HEK293T (cell line): ENCODE measurements around the gene CAPN11.

ENCODE experiments used
- ARNT ChIP-seq: fragments of 450-650 bp; IDR thresholded peaks from 2 replicates; pipeline ENCODE4 v1.6.1; 2017; ENCODE audit warnings: mild to moderate bottlenecking
- BHLHE40 ChIP-seq: fragments of 450-650 bp; IDR thresholded peaks from 2 replicates; pipeline ENCODE4 v1.6.1; 2016; ENCODE audit warnings: mild to moderate bottlenecking, moderate library complexity, borderline replicate concordance
- CTBP1 ChIP-seq: fragments of 450-650 bp; IDR thresholded peaks from 2 replicates; pipeline ENCODE4 v1.6.1; 2016; ENCODE audit warnings: borderline replicate concordance
- ELF4 ChIP-seq: fragments of 450-650 bp; IDR thresholded peaks from 2 replicates; pipeline ENCODE4 v1.6.1; 2017; ENCODE audit warnings: antibody characterized with exemption
- FOXA1 ChIP-seq: fragments of 450-650 bp; IDR thresholded peaks from 2 replicates; pipeline ENCODE4 v1.6.1; 2016; ENCODE audit warnings: mild to moderate bottlenecking
- FOXM1 ChIP-seq: fragments of 450-650 bp; IDR thresholded peaks from 2 replicates; pipeline ENCODE4 v1.6.1; 2017; ENCODE audit warnings: mild to moderate bottlenecking, borderline replicate concordance
- NFRKB ChIP-seq: fragments of 450-650 bp; IDR thresholded peaks from 2 replicates; pipeline ENCODE4 v1.6.1; 2016; ENCODE audit warnings: mild to moderate bottlenecking, moderate library complexity
- PKNOX1 ChIP-seq: fragments of 450-650 bp; IDR thresholded peaks from 2 replicates; pipeline ENCODE4 v1.6.1; 2016
- SP1 ChIP-seq: fragments of 450-650 bp; IDR thresholded peaks from 2 replicates; pipeline ENCODE4 v1.6.1; 2017
- TARDBP ChIP-seq: fragments of 450-650 bp; IDR thresholded peaks from 2 replicates; pipeline ENCODE4 v1.6.1; 2016

DNA sequence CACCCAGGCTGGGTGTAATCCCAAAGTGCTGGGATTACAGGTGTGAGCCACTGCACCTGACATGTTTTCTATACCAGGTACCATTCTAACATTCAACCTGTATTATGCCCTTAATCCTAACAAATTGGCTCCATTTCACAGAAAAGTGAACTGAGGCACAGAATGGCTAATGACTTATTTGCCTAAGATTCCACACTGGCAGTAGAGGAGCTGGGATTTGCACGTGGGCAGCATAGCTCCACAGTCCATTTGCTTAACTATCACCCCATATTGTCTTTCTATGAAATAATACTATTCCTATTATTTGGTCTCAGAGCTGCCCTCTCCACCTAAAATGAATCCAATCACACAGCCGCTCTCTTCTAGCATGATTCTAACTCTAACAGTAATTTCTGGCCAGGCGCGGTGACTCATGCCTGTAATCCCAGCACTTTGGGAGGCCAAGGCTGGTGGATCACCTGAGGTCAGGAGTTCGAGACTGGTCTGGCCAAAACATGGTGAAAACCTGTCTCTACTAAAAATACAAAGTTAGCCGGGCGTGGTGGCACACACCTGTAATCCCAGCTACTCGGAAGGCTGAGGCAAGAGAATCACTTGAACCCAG lies 34.8 kb downstream of the CAPN11 start:
- no peak for TF ChIP-seq ELF4
- TF ChIP-seq FOXM1, result no peak
- no peak for TF ChIP-seq BHLHE40
- TF ChIP-seq SP1, result no peak
- no peak for TF ChIP-seq NFRKB
- no peak for TF ChIP-seq ARNT
- TF ChIP-seq FOXA1, result no peak
- no peak for TF ChIP-seq TARDBP
- TF ChIP-seq PKNOX1, result no peak
- no peak for TF ChIP-seq CTBP1
